T-helper 1 cell (primary cell): Measurements from ENCODE around the gene CPNE8.

Source experiments
- DNase-seq, 5 donors: peaks; one replicate each; pipeline ENCODE4 v3.0.0-alpha.2; 2012 to 2020

CPNE8 gene

DNA sequence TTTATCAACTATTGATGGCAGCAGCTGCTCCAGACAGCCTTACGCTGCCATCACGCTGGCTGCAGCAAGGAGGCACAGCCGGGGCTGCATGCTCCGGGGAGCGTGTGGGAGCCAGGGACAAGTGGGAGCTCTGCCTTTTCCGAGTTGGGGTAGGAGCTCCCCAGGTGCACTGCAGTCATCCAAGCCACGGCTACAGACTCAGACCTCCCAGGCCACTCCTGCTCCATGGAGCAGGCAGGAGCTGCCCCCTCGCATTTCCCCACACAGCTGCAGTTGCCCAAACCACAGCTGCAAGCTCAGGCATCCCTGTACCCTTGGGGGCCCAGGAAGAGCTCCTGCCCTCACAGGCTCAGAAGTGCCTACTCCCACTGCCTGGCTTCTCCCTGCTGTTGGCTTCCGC, 184.7 kb downstream of the CPNE8 start:
- no peak for DNase-seq

DNA sequence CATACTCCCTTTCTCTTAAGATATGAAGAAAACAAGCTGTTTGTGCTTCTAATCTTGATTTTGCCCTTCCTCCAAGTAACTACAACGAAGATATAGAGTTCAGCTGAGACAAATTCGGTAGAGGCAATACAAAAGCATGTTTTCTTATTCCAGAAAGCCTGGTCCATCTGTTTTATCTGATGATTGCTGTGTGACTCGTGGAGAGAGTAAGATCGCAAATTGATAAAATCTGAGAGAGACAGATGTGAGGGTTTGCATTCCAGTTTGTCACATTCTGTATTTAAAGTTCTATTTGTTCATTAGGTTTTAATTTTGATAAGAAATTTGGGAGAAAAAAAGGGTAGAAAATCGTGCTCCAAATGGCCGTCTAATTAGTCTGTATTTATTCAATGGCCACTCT, 192.1 kb downstream of the CPNE8 start:
- no peak for DNase-seq

DNA sequence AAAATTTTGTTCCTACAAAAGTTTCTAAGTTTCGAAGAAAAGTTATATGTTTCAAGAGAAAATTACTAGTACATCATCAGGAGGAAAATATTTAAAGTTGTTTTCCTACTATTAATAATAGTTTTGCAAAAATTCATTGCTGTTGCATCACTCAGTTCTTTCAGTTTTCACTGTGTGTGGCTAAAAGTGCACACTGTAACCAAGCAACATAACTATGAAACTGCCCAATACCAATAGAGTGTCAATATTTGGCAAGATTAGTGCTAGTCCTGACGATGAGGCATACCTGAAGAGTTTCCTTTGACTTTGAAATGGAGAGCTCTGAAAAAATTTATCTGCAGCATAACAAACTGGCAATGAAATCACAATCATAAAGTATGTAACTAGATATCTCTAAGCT, 194.3 kb downstream of the CPNE8 start:
- peak in 1 of 5 donors; percentile 1 for DNase-seq

DNA sequence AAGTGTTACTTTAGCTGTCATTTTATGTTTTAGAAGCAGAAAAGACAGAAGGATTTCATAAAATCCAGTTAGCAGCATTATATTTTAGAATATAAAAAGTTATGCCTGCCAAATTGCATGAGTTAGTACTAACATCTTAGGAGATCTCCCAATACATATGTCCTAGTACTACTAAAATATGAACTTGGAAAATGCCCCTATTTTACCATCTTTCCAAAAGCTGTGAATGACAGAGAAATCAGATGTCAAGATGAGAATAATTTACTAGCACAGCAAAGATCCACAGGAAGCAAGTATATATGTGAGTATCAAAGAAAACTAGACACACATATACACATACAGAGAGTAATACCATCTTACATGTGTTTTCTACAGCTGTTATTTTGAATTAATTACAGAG, 196.9 kb downstream of the CPNE8 start:
- DNase-seq = no peak

DNA sequence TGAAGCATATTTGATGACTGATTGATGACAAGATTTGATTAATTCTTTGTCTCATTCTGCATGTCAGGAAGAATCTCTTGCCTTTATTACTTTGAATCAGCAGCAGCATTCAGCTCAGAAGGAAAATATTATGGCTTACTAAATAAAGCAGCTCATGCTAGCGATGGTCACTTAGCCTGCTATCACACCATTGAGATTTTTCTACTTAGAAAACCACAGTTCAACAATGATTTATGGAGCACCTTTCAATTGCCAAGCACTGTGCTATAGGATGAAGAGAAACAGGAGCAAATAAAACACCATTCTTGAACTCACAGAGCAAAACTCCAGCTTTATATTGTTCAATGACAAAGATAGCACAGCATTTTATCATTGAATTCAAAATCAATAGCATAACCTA, 197.7 kb downstream of the CPNE8 start:
- no peak for DNase-seq

DNA sequence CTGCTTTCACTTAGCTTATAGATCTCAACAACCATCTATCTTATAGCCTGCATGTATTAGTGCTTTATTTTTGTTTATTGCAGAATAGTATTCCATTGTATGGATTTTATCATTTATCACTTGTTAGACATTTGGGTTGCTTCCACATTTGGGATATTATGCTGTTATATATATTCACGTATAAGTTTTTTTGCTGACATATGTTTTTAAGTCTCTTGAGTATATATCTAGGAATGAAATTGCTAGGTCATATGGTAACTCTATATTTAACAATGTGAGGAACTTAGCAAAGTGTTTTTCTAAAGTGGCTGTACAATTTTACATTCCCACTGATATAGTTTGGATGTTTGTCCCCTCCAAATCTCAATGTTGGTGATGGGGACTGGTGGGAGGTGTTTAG, 208.1 kb downstream of the CPNE8 start:
- DNase-seq = no peak

DNA sequence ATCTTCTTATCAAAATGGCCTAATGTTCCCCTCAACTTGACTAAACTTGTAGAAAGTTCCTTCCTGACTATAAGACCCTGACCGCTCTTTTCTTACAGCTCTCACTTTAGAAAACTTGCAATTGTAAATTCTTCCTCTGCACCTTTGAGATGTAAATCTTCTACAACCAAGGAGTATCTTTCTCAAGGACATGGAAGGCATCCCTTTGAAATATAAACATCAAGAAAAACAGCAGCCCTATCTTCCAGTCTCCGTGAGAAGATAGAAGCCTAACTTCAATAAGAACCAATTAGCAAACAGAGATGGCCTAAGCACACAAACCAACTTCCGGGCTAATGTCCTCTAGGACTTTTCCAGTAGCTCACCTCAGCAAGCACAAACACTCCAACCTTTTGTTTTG, 210.3 kb downstream of the CPNE8 start:
- no peak for DNase-seq

DNA sequence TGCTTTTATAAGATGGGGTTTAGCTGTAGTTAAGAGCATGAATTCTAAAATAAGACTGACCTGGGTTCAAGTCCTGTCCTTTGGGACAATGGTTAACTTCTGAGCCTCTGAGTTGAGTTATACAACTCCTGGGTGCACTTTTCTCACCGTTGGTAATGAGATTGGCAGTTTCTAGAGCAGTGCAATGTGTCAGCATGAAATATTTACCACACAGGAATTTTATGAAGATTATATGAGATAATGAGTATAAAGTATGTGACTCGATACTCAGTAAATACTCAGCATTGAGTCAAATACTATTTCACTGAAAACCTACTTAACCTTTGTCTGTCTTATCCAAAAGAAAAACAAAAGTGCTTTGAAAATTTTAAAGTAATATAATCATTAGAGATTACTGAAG, 214.2 kb downstream of the CPNE8 start:
- DNase-seq = no peak

DNA sequence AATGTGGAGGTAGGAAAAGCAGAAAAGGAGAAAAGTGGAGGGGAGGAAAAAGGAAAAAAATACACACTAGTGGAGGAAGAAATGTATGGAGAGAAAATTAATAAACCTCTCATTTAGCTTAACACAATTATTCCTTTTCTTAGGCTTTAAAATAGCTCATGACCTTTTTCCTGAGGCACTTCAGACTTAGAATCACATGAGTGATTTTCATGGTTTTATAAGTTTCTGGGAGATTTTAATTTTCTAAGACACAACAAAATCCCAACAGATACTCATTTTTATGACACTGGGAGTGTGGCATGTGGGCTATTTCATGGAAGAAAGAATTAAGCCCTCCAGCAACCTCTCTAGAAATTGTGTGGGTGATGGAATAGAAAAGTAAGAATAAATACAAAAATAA, 214.7 kb downstream of the CPNE8 start:
- DNase-seq = no peak

DNA sequence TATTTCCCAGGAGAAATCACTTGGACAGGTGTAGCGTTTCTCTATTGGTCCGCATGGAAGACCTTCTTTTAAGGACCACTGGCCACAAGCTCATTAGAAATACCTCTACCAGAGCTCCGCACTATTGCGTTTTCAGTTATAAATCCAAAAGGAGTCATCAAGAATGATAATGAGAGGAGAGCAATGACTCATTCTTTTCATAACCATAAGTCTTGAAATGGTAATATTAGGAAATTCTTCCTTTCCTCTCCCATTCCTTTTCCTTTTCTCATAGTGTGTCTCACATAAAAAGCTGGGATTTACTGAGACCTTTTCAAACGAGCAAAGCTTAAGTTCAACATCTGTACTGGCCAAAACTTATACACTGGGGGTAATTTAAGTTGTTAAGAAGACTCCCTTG, 215.7 kb downstream of the CPNE8 start:
- DNase-seq = no peak

DNA sequence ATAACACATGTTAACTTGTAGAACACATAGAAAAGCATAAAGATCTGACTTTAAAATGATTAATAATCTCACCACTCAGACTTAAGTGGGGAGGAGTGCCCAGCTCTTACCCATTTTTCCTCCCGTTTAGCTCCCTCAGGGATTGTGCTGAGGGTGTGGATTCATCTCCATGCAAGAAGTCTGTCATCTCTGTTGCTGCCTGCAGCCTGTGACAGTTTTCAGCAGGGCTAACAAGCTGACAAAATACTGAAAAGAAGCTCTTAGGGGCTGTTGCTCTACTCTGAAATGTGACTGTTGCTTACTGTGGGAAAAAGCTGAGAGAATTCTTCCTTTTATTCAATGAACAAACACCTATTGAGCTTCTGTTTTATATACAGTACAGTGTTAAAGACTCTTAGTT, 216.2 kb downstream of the CPNE8 start:
- DNase-seq = no peak

DNA sequence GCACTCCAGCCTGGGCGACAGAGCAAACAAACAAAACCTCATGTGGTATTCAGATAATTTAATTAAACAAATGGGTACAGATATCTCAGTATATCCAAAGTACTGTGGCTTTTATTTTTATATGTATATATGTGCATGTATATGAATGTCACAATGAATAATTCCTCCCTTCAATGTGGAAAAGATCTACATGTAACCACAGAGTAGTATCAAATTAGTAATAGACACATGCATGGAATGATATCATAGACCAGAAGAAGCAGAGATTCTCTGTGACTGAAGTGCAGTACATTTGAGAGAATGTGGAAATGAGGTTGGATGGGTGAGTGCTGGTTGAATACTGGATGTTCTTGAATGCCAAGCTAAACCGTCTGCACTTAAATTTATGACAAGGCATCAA, 222.9 kb downstream of the CPNE8 start:
- no peak for DNase-seq

DNA sequence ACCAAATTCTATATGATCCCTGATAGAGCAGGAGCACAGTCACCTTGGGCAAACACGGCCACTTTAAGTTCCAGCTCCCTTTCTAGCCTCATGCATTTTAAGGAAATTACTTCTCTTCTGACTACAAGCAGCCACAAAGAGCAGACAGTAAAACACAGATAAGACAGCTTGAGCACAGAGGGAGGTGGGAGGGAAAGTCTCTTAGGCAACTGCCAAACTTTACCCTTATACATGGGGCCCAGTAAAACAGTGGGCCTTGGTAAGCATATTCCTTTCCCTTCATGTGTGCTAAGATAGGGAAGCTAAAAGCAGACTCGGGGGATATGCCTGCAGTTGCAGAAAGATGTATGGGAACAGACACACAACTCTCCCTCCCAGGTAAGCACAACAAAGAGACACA, 235.9 kb downstream of the CPNE8 start:
- no peak for DNase-seq

DNA sequence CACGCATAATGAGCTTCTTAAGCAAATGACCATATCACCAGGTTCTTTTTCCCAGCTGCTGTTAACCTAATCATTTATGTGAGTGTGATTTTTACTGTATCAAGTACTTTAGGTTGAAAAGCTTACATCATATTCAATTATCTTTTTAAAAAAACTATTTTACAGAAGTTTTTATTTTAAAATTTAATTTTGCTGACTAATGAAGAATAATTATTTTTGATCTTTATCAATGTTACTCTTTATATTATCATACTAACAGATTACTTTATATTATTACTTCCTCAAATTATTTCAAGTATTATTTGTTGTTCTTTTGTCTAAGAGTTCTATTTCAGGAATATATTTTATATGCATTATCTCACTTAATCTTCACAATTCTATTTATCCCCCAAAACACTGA, 236.3 kb downstream of the CPNE8 start:
- DNase-seq = no peak

DNA sequence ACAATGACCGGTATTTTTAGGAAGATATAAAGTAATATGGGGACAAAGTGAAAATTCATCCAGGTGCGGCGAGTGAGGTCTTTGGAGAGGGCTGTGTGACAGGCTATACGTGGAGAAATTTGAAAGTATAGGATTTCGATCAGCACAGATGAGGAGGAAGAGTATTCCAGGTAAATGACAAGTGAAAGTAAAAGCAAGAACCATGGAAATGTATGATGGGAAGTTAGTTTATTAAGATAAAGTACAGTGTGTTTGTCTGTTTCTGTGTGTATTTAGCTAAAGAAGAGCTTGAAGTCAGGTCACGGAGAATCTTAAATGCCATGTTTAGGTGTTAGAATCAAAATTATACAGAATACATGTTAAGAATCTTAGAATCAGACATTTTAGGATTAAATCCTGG, 239.0 kb downstream of the CPNE8 start:
- DNase-seq = no peak

DNA sequence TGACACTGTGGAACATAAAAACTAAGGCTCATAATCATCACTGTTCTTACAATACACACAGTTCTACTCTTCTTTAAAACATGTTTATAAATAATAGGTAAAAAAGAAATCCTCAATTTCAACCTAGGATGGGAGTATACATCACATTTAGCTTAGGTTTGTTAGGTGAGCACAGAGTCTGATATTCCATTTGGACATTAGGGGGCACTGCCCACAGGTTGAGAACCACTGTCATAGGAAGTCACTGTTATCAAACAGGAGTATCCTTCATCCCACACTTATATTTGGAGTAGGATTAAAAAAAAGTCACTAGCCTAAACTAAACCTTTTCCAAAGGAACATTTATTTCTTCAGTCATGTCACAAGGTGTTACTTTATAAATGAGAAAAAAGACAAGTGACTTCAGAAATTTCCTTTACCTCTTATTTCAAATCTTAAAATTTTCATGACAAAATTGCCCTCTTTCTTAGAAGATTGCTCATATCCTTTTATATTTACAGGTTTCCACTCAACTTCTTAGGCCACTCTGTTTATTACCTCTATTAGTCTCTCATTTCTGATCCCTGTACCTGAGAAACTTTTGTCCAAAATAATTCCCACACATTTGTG, 240.6 kb downstream of the CPNE8 start:
- DNase-seq = no peak

DNA sequence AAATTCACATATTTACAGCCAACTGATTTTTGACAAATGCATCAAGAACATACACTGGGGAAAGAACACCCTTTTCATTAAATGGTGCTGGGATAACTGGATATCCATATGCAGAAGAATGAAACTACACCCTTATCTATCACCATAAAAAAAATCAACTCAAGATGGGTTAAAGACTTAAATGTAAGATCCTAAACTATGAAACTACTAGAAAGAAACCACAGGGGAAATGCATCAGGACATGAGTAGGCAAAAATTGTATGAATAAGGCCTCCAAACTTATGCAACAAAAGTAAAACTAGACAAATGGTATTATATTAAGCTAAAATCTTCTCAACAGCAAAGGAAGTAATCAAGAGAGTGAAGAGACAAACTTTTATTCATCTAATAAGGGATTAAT, 242.6 kb downstream of the CPNE8 start:
- no peak for DNase-seq

DNA sequence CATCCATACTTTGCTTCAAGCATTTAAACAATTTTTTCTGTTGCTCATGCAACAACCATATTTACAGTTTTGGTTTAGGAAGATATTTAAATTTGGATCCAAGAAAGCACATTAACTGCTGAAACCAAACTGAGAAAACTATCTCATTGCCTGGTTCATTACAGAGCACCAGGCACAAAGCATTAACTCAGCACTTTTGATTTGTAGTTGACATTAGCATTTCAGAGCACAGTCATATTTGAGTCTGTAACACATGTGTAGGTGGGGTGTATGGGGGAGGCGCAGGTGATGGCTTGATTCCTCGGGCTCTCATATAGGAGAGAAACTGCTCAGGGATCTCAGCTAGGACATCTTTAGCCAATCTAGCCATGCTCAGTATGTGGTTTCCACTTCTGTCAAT, 251.7 kb downstream of the CPNE8 start:
- no peak for DNase-seq

DNA sequence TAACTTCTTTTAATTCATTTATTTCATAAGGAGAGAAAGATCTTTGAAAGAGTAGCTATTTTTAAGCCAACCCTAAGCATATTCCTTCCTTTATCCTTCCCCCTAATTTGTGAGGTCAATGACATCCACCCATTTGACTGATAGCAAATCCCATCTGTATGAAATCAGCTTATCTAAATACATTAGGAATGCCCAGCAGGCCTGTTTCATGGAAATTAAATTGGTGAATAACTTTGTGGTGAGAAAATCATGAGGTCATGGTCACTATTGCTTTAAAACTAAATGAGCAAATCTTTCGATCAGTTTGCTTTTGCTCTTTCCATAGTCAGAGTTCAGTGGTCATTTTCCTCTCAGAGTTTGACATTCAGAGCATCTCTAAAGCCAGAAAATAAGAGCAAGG, 256.6 kb downstream of the CPNE8 start:
- DNase-seq = no peak

DNA sequence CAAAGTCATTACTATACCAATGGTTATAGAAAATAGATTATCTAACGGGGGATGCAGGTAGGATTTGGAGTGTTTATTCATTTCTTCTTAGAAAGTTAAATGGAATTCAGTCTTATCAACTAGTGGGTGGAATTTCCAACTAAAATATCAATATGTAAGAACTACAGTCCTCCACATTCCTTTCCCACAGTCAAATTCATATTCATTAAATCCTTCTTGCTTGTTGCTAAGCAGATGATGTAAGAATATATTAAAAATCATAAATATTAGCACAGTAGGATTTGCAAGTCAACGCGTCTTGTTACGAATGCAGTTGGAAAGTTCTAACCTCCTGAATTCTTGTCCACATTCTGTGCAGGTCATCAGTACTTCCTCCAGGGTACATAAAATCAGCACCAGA, 259.2 kb downstream of the CPNE8 start:
- DNase-seq = no peak

DNA sequence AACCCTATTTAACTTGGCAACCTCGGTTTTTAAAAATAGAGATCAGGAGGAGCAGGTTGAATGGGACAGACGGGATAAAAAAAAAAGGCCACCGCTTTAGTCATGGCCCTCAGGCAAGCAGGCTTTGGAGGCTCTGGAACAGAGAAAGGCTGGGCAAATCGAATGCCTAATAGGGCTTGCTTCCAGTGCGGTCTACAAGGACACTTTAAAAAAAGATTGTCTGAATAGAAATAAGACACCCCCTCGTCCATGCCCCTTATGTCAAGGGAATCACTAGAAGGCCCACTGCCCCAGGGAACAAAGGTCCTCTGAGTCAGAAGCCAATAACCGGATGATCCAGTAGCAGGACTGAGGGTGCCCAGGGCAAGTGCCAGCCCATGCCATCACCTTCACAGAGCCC, 265.8 kb downstream of the CPNE8 start:
- no peak for DNase-seq

DNA sequence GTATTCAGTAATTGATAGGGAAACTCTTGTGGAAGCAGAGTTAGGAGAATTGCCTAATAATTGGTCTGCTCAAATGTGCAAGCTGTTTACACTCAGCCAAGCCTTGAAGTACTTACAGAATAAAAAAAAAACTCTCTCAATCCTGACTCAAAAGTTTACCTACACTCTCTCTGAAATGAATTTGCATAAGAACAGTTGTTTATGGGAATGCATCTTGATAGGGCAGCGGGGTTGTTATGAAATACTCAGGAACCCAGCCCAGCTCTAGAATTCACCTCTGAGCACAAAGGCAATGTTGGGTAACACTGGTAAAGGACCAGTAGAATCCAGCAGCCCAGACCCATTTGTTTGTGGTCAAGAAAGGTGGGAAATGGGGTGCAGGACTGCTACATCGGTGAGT, 267.0 kb downstream of the CPNE8 start:
- no peak for DNase-seq

DNA sequence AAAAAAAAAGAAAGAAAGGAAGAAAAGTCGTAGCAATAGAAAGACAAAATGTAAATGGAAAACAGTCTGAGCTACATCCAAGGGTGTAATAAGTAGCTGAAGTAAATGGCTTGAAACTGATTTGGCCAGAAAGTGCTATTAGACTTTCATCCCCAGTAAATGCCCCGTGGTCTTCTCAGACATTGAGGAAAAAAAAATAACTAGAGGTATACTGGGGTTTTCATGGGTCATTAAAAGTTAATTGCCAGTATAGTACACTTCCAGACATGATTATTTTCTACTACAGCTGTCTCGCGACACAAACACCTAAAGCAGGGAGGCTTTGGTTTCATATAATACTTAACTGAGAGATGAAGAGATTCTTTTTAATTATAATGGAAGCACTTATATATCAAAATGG, 271.9 kb downstream of the CPNE8 start:
- DNase-seq = no peak

DNA sequence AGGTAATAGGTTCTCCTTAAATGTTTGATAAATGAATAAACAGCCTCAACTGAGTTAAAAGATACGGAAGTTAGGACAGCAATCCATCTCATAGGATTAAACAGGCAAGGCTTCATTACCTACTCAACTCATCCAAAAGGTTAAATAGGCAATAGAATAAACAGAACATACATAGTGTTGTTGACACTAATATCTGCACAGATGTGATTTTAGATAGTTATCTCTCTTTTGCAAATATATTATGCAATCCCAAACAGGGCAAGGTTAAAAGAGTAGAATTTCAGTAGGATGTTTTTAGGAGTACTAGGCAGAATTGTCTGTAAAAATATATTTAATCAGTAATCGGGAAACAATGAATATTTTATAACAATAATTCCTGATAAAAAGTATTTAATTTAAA, 276.3 kb downstream of the CPNE8 start:
- DNase-seq = no peak

DNA sequence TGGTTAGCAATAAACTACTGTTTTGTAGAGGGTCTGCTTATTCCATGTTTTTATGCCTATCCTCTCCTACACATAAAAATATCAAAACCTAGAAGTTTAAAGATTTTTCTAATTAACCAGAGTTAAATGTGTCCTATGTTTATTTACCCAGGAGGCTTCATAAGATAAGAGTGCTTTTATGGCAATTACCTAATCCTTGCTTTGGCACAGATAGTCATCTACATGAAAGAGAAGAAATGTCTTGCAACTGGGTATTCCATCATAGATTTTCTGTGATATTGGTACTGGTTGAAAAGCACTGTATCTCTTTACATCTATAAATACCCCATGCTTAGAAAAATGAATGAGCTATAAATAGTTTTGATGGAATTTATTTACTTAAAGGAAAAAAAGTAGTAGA, 277.1 kb downstream of the CPNE8 start:
- no peak for DNase-seq

DNA sequence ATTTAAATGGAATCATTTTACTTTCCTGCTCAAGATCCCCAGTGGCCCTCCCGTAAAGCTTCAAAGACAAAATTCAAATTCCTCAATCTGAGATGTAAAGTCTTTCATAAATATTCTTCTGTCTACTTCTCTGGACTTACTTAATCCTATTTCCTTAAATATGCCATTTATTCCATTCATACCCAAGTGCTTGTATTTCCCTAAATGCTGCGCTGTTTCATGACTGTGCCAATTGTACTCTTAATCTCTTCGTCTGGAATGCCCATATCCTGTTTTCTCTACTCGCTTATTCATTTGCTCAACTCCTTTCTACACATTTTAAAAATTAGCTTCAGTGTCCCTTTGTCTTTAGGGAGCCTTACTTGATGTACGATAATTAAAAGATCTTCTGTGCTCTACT, 280.1 kb downstream of the CPNE8 start:
- DNase-seq = no peak
